HEK293T (cell line): ENCODE data around the gene COA1.
"Not testable (repeated sequence)": the region's sequence is repeated elsewhere in the genome, so short reads cannot be mapped to it uniquely, and the experiment has no call there.

Experiments used
- CTCF ChIA-PET: fragments of 350-600 bp; formaldehyde crosslinking; extraction: SDS; loops from one replicate; lab custom pipeline; 2021; ENCODE audit warnings: antibody characterized with exemption, inconsistent platforms; lab: Yijun Ruan, JAX
- POLR2A ChIA-PET: fragments of 350-600 bp; formaldehyde crosslinking; extraction: SDS; loops from one replicate; lab custom pipeline; 2020; ENCODE audit warnings: antibody characterized with exemption, inconsistent platforms; lab: Yijun Ruan, JAX
- DNase-seq: peaks from one replicate; pipeline ENCODE4 v3.0.0; 2012; ENCODE audit warnings: mixed read lengths; ENCODE audit errors: extremely low spot score
- ARNT ChIP-seq: fragments of 450-650 bp; IDR thresholded peaks from 2 replicates; pipeline ENCODE4 v1.6.1; 2017; ENCODE audit warnings: mild to moderate bottlenecking
- BHLHE40 ChIP-seq: fragments of 450-650 bp; IDR thresholded peaks from 2 replicates; pipeline ENCODE4 v1.6.1; 2016; ENCODE audit warnings: mild to moderate bottlenecking, moderate library complexity, borderline replicate concordance
- CTBP1 ChIP-seq: fragments of 450-650 bp; IDR thresholded peaks from 2 replicates; pipeline ENCODE4 v1.6.1; 2016; ENCODE audit warnings: borderline replicate concordance
- ELF4 ChIP-seq: fragments of 450-650 bp; IDR thresholded peaks from 2 replicates; pipeline ENCODE4 v1.6.1; 2017; ENCODE audit warnings: antibody characterized with exemption
- FOXA1 ChIP-seq: fragments of 450-650 bp; IDR thresholded peaks from 2 replicates; pipeline ENCODE4 v1.6.1; 2016; ENCODE audit warnings: mild to moderate bottlenecking
- FOXK2 ChIP-seq: fragments of 450-650 bp; IDR thresholded peaks from 2 replicates; pipeline ENCODE4 v1.6.1; 2016; ENCODE audit warnings: mild to moderate bottlenecking
- FOXM1 ChIP-seq: fragments of 450-650 bp; IDR thresholded peaks from 2 replicates; pipeline ENCODE4 v1.6.1; 2017; ENCODE audit warnings: mild to moderate bottlenecking, borderline replicate concordance
- HDGF ChIP-seq: fragments of 450-650 bp; IDR thresholded peaks from 2 replicates; pipeline ENCODE4 v1.6.1; 2017; ENCODE audit warnings: antibody characterized with exemption, borderline replicate concordance
- L3MBTL2 ChIP-seq: fragments of 450-650 bp; conservative IDR thresholded peaks from 2 replicates; pipeline ENCODE4 v1.6.1; 2016; ENCODE audit warnings: mild to moderate bottlenecking
- LEF1 ChIP-seq: fragments of 450-650 bp; IDR thresholded peaks from 2 replicates; pipeline ENCODE4 v1.6.1; 2017; ENCODE audit warnings: mild to moderate bottlenecking, borderline replicate concordance
- NFRKB ChIP-seq: fragments of 450-650 bp; IDR thresholded peaks from 2 replicates; pipeline ENCODE4 v1.6.1; 2016; ENCODE audit warnings: mild to moderate bottlenecking, moderate library complexity
- SP1 ChIP-seq: fragments of 450-650 bp; IDR thresholded peaks from 2 replicates; pipeline ENCODE4 v1.6.1; 2017
- SUZ12 ChIP-seq: fragments of 450-650 bp; IDR thresholded peaks from 2 replicates; pipeline ENCODE4 v1.6.1; 2016; ENCODE audit warnings: mild to moderate bottlenecking
- TARDBP ChIP-seq: fragments of 450-650 bp; IDR thresholded peaks from 2 replicates; pipeline ENCODE4 v1.6.1; 2016
- ZNF384 ChIP-seq: fragments of 450-650 bp; IDR thresholded peaks from 2 replicates; pipeline ENCODE4 v1.6.1; 2016
- TF ChIP-seq, protein P1 (sequence below): fragments of 450-650 bp; IDR thresholded peaks from 2 replicates; pipeline ENCODE4 v1.6.1; 2016

The COA1 gene

DNA sequence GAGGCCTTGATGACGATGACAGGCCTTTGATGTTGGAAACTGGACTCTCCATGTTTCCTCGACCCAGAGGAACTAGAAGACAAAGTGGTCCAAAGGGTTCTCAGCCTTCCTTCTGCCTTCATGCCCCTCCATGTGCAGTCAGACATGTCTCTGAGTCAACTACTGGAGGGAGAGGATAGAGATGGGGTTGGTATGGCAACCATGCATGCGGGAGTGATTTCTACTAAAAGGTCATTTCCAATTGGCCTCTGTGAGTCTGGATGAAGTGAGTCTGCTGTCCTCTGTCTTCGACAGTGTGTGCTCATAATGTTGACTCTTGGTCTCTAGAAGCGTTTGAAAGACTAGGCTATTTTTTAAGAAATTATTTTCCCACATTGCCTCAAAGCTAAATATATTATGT lies 117.2 kb downstream of the COA1 start:
- ChIA-PET CTCF (no interaction called here), POLR2A (no interaction called here)
- TF ChIP-seq TARDBP (no peak), SUZ12 (no peak), NFRKB (no peak), HDGF (no peak), ARNT (no peak), CTBP1 (no peak), BHLHE40 (no peak), FOXA1 (no peak), ZNF384 (no peak), FOXK2 (no peak), L3MBTL2 (no peak), SP1 (no peak)
- TF ChIP-seq, protein P1, sequence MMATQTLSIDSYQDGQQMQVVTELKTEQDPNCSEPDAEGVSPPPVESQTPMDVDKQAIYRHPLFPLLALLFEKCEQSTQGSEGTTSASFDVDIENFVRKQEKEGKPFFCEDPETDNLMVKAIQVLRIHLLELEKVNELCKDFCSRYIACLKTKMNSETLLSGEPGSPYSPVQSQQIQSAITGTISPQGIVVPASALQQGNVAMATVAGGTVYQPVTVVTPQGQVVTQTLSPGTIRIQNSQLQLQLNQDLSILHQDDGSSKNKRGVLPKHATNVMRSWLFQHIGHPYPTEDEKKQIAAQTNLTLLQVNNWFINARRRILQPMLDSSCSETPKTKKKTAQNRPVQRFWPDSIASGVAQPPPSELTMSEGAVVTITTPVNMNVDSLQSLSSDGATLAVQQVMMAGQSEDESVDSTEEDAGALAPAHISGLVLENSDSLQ, result no peak
- DNase-seq, result no peak

DNA sequence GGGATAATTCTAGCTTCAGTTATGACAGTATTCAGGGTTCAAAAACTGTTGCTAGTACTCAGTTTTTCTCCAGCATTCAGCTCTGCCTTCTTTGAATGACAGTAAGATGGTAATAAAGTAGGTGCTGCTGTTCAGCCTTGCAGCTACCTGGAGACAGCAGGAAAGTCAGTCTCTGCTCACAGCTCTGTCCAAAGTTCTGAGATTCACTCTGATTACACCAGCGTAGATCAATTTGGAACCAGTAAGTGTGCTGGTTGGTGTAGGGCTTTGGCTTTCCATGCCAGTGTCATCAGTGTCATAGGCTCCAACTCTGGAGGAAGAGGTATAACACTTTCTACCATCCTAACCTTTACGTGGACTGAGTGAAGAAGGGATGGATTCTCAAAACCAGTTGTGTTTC lies 120.2 kb downstream of the COA1 start:
- TF ChIP-seq ELF4 (no peak), SP1 (no peak), HDGF (no peak), BHLHE40 (no peak), FOXK2 (no peak), TARDBP (no peak), CTBP1 (no peak), FOXM1 (no peak), LEF1 (no peak), FOXA1 (no peak), SUZ12 (no peak), ZNF384 (no peak)
- ChIA-PET CTCF (no interaction called here), POLR2A (no interaction called here)
- no peak for DNase-seq

DNA sequence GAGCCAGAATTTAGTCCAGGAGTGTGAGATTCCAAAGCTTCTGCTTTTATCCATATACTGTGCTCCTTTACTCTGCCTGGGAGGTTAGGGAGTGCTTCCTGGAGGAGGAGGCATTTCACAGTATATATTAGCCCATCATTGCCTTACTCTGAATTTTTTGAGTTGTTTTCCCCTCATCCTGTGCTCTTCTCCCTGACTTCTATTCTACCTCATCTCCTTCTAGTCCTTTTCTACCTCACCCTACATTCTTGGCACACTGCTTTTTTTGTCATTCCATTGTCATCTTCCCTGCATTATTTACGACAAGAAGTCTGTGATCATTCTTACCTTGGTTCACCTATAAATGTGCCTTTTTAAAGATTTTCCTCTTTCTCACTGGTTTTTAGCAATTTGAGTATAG lies 125.1 kb downstream of the COA1 start:
- CTCF ChIA-PET, result no interaction called here
- POLR2A ChIA-PET, result no interaction called here
- DNase-seq, result no peak
- TF ChIP-seq TARDBP (no peak), SP1 (no peak), BHLHE40 (no peak), FOXK2 (no peak), LEF1 (no peak), SUZ12 (no peak), ARNT (no peak), NFRKB (no peak), FOXM1 (no peak), CTBP1 (no peak), FOXA1 (no peak), ELF4 (no peak)
- TF ChIP-seq, protein P1, result no peak

DNA sequence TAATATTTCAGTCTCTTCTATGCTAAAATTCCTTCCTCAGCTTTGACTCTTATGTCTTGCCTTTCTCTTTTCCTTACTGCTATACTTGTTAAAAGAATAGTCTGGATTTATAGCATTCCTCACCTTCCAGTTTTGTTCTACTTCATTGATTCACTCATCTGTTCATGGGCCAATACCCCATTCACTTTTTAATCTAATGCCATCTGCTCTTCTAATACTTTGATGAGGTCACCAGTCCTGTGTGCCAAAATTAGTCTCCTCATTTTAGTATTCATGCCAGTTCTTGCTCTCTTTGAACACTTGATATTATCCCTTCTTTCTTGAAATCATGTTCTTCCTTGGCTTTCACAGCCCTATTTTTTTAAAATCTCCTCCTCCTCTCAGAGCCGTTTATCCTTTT lies 127.1 kb downstream of the COA1 start:
- TF ChIP-seq ARNT (no peak), FOXM1 (no peak), ZNF384 (no peak), FOXA1 (no peak), HDGF (no peak), SP1 (no peak), BHLHE40 (no peak), CTBP1 (no peak), LEF1 (no peak), TARDBP (no peak), ELF4 (no peak), NFRKB (no peak), SUZ12 (no peak), L3MBTL2 (no peak), FOXK2 (no peak)
- TF ChIP-seq, protein P1, result no peak
- POLR2A ChIA-PET, result interaction anchor here (1.9 kb wide), 1 partner anchor 20 kb away, joined by 8 read pairs; the partner anchor contains the start of gene STK17A
- no peak for DNase-seq
- CTCF ChIA-PET, result interaction anchor here (1.4 kb wide), 1 partner anchor 20 kb away, joined by 3 read pairs; the partner anchor contains the start of gene STK17A

DNA sequence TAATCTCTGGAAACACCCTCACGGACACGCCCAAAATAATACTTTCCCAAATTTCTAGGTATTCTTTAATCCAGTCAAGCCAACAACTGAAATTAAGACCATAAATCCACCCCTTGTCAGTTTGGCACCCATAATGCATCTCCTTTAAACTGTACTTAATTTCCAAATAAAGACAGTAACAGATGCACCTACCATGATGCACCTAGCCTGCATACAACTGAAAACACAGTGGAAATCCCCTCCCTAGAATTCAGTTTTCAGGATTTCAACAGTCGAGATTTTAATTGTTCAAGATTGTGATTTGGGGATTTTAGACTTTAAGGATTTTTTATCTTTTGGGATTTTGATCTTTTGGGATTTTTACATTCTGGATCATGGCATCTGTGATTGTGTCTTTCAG lies 129.3 kb downstream of the COA1 start:
- DNase-seq, result no peak
- CTCF ChIA-PET, result no interaction called here
- POLR2A ChIA-PET, result no interaction called here
- TF ChIP-seq BHLHE40 (no peak), FOXA1 (no peak), L3MBTL2 (no peak), NFRKB (no peak), FOXK2 (no peak), SP1 (no peak), LEF1 (no peak), ELF4 (no peak), HDGF (no peak), ZNF384 (no peak), TARDBP (no peak), ARNT (no peak), CTBP1 (no peak)
- TF ChIP-seq, protein P1, result no peak

DNA sequence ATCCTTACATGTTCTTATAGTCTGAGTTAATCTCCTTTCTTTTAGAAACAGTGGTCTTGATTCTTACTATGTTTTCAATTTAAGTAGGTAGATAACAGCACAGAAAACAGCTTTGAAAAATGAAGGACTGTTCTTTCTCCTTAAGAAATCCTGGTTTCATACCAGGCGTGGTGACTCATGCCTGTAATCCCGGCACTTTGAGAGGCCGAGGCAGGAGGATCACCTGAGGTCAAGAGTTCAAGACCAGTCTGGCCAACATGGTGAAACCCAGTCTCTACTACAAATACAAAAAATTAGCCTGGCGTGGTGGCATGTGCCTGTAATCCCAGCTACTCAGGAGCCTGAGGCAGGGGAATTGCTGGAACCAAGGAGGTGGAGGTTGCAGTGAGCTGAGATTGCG lies 132.9 kb downstream of the COA1 start:
- POLR2A ChIA-PET, DNase-seq: not testable (repeated sequence)
- CTCF ChIA-PET, result interaction anchor here (1.3 kb wide), 1 partner anchor 14 kb away, joined by 4 read pairs; the partner anchor contains the start of gene STK17A
